Thoracic aorta (tissue), 2 donors: ENCODE data around the gene BPIFB2. TPM values are rescaled to one million over a fixed set of nuclear protein-coding genes. Genes with fewer than 3 reads are reported as not detected.
"Not testable (repeated sequence)": the region's sequence is repeated elsewhere in the genome, so short reads cannot be mapped to it uniquely, and the experiment has no call there.

ENCODE experiments used
- ATAC-seq: fragments of 150-250 bp; one replicate; pipeline ENCODE4 v1.8.0; 2017; ENCODE audit warnings: low read depth; ENCODE audit not compliant: insufficient number of reproducible peaks, low FRiP score
- DNase-seq: peaks from one replicate; pipeline ENCODE4 v3.0.0-alpha.2; 2020; ENCODE audit warnings: low spot score
- H3K27ac ChIP-seq, 2 donors: fragments of 200-600 bp; sonication (generic); 1 replicate in 1 of 2; 2 replicates in 1 of 2; pipeline ENCODE4 v1.5.1; 2016; ENCODE audit warnings: mild to moderate bottlenecking in 2 of 2, moderate library complexity in 2 of 2
- H3K27me3 ChIP-seq: fragments of 200-600 bp; sonication (generic); replicated peaks from 2 replicates; pipeline ENCODE4 v1.6.0; 2016; ENCODE audit warnings: mild to moderate bottlenecking; ENCODE audit not compliant: insufficient read depth
- H3K36me3 ChIP-seq: fragments of 200-600 bp; sonication (generic); one replicate; pipeline ENCODE4 v1.5.1; 2016
- H3K4me1 ChIP-seq, 2 donors: fragments of 200-600 bp; sonication (generic); 1 replicate in 1 of 2; 2 replicates in 1 of 2; pipeline versions ENCODE4 v1.5.1 to v1.6.0; 2016; ENCODE audit warnings: low read depth in 2 of 2, mild to moderate bottlenecking in 1 of 2; ENCODE audit not compliant: control insufficient read depth in 1 of 2
- H3K4me3 ChIP-seq: fragments of 200-600 bp; sonication (generic); 2 replicates; pipeline ENCODE4 v1.5.1; 2016; ENCODE audit warnings: mild to moderate bottlenecking
- H3K9me3 ChIP-seq: fragments of 200-600 bp; sonication (generic); 2 replicates; pipeline ENCODE4 v1.5.1; 2016
- total RNA-seq, 2 donors: library from RNA; depleted of rRNA; stranded (reverse); fragments of >200 nt; gene quantifications; one replicate each; pipeline versions ENCODE4 v1.1.0 to v1.2.3, GENCODE V29; 2016
- TF ChIP-seq, protein P1 (sequence below): fragments of 200-600 bp; sonication (generic); IDR thresholded peaks from one replicate; pipeline ENCODE4 v1.5.1; 2019; ENCODE audit warnings: antibody characterized with exemption

BPIFB2 gene
- total RNA-seq, 2 donors from 2014 or later, result not detected

DNA sequence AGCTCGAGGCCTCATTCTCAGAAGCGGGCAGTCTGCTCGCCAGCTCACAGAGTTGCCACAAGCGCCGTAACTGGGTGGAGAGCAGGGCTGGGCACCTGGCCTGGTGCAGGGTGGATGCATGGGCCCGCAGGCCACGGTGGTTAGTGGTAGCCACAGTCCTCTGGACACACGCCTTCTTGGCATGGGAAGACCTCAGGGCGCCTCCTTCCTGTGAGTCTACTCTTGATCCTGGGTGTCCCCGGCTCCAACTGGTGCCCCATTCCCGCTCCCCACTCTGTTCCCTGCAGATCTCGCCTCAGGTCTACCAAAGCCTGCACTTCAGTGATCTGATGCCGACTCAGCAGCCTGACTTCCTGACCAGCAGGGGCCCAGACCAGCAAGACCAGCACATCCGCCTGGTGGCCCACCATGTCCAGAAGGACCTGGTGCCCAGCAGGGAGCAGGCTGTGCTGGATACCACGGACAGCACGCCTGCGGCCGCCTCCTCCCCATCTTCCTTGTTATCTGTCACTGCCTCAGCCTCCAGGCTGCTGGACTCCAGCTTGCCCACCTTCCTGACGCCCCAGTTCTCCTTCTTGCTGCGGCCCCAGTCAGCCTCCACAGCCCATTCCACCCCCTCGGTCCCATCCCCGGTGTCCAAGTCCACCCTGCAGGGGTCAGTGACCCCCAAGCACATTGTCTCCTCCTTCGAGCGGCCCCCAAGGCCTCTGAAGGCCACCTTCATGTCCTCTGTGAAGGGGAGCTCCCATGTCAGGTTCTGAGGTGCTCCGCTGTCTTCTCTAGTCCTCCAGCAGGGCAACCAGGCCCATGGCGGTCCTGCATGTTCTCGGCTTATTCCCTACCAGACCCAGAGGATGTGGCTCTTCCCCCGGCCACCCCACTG lies 46.4 kb upstream of the BPIFB2 start:
- Histone ChIP-seq H3K36me3 (no peaks in the 10 kb centered on the region), H3K4me1 (no peaks in the 10 kb centered on the region), H3K27me3 (no peaks in the 10 kb centered on the region), H3K9me3 (peaks cover 9% of the 10 kb centered on the region), H3K4me3 (no peak overlapping the region), H3K27ac (no peak overlapping the region)
- TF ChIP-seq, protein P1, sequence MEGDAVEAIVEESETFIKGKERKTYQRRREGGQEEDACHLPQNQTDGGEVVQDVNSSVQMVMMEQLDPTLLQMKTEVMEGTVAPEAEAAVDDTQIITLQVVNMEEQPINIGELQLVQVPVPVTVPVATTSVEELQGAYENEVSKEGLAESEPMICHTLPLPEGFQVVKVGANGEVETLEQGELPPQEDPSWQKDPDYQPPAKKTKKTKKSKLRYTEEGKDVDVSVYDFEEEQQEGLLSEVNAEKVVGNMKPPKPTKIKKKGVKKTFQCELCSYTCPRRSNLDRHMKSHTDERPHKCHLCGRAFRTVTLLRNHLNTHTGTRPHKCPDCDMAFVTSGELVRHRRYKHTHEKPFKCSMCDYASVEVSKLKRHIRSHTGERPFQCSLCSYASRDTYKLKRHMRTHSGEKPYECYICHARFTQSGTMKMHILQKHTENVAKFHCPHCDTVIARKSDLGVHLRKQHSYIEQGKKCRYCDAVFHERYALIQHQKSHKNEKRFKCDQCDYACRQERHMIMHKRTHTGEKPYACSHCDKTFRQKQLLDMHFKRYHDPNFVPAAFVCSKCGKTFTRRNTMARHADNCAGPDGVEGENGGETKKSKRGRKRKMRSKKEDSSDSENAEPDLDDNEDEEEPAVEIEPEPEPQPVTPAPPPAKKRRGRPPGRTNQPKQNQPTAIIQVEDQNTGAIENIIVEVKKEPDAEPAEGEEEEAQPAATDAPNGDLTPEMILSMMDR, result no peak
- DNase-seq, result no peak
- ATAC-seq, result no peak

DNA sequence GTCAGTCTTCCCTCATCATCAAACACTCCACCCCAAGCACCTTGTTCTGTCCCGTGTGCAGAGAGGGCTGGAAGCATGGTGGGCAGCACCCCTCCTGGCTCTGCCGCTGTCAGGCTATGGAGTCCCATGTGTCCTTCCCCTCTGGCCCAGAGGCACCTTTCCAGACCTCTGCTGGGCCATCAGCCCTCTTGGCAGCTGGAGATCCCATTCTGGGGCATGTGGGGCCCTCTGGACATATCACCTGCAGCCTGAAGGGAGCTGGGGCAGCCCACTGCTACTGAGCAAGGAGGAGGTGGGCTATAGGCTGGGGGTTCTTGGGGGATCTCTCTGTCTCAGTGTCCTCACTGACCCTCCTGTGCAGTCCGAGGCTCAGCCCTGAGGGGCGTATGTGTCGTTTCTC lies 45.5 kb upstream of the BPIFB2 start:
- DNase-seq, result no peak
- Histone ChIP-seq H3K27me3 (no peaks in the 10 kb centered on the region), H3K4me3 (no peak overlapping the region), H3K4me1 (no peaks in the 10 kb centered on the region), H3K27ac (no peak overlapping the region), H3K9me3 (peaks cover 4% of the 10 kb centered on the region), H3K36me3 (no peaks in the 10 kb centered on the region)
- TF ChIP-seq, protein P1, result no peak
- no peak for ATAC-seq

DNA sequence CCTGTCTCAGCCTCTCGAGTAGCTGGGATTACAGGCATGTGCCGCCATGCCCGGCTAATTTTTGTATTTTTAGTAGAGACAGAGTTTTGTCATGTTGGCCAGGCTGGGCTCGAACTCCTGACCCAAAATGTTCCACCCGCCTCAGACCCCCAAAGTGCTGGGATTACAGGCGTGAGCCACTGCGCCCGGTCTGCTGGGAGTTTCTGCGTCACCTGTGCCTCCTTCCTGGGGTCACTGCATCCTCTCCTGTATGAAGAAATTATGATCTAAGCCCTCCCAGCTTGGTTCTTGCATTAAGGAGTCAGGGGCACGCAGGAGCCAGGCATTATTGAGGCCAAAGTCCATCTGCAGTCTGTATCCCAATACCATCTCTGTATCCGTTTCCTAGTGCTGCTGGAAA lies 44.9 kb upstream of the BPIFB2 start:
- not testable (repeated sequence) for ATAC-seq, H3K9me3 ChIP-seq, H3K4me3 ChIP-seq, DNase-seq, H3K27ac ChIP-seq, H3K36me3 ChIP-seq, H3K4me1 ChIP-seq, H3K27me3 ChIP-seq

DNA sequence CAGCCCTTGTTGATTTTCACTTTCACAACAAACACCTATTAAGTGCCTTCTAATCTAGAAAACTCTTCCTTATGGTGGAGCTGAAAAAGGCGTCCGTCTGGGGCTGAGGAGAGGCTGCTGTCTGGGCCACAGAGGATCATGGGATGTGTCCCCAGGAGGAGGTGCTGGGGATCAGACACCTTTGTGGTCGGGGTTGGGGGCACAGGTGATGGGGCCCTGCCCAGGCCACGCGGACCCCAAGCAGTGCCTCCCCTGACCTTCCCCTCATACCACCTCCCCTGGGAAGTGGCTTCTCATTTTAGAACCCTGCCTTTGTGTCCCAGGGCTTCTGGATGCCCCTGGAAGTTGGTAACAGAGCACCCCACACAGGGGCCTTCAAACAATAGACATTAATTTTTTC lies 44.3 kb upstream of the BPIFB2 start:
- H3K27me3 ChIP-seq, result no peaks in the 10 kb centered on the region
- H3K9me3 ChIP-seq, result no peaks in the 10 kb centered on the region
- no peaks in the 10 kb centered on the region for H3K4me1 ChIP-seq
- H3K4me3 ChIP-seq, result no peak overlapping the region
- no peaks in the 10 kb centered on the region for H3K36me3 ChIP-seq
- ATAC-seq (no peak), DNase-seq (no peak)
- TF ChIP-seq, protein P1, result no peak
- H3K27ac ChIP-seq, result no peak overlapping the region

DNA sequence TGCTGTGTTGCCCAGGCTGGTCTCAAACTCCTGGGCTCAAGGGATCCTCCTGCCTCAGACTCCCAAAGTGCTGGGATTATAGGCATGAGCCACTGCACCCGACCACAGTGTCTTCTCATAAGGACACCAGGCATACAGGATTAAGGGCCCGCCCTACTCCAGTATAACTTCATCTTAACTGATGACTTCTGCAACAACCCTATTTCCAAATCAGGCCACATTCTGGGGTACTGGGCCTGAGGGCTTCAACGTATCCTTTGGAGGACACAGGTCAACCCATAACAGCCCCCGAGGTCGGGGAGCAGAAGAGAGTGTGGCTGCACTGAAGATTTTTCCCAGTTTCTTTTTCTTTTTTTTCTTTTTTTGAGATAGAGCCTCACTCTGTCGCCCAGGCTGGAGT lies 42.9 kb upstream of the BPIFB2 start:
- TF ChIP-seq, protein P1, result no peak
- H3K36me3 ChIP-seq, result no peaks in the 10 kb centered on the region
- no peak for ATAC-seq

More for the DNA sequence above, 42.9 kb upstream of the BPIFB2 start:
- Histone ChIP-seq H3K4me1 (no peaks in the 10 kb centered on the region), H3K9me3 (no peaks in the 10 kb centered on the region), H3K27ac (no peak overlapping the region), H3K27me3 (no peaks in the 10 kb centered on the region), H3K4me3 (no peak overlapping the region)
- no peak for DNase-seq
